DOHH2 (cell line): ENCODE measurements around the gene IZUMO1R.

ENCODE experiments used
- EZH2phosphoT487 ChIP-seq: fragments of 200-600 bp; sonication (generic); IDR thresholded peaks from 2 replicates; pipeline ENCODE4 v1.6.1; 2017; ENCODE audit warnings: borderline replicate concordance, mild to moderate bottlenecking, antibody characterized with exemption, low read length, moderate library complexity, mixed read lengths
- TF ChIP-seq, protein P1 (sequence below): fragments of 200-600 bp; sonication (generic); IDR thresholded peaks from one replicate; pipeline ENCODE4 v1.5.1; 2014; ENCODE audit warnings: antibody characterized with exemption, mild to moderate bottlenecking, low read depth, low read length; ENCODE audit not compliant: poor library complexity, severe bottlenecking

DNA sequence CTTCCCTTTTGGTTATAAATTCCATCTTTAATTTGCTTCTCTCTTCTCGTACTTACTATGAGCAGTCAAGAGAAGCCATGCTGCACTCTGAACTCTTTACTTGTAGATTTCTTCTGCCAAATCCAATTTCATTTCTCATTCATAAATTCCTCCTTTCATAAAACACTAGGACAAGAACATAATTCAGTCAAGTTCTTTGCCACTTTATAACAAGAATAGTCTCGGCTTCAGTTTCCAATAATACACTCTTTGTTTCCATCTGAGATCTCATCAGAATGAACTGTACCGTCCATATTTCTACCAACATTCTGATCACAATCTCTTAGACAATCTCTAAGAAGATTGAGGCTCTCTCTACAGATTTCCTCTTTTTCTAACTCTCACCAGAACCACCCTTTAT, 25.1 kb downstream of the IZUMO1R start:
- TF ChIP-seq EZH2phosphoT487: no peak
- TF ChIP-seq, protein P1, sequence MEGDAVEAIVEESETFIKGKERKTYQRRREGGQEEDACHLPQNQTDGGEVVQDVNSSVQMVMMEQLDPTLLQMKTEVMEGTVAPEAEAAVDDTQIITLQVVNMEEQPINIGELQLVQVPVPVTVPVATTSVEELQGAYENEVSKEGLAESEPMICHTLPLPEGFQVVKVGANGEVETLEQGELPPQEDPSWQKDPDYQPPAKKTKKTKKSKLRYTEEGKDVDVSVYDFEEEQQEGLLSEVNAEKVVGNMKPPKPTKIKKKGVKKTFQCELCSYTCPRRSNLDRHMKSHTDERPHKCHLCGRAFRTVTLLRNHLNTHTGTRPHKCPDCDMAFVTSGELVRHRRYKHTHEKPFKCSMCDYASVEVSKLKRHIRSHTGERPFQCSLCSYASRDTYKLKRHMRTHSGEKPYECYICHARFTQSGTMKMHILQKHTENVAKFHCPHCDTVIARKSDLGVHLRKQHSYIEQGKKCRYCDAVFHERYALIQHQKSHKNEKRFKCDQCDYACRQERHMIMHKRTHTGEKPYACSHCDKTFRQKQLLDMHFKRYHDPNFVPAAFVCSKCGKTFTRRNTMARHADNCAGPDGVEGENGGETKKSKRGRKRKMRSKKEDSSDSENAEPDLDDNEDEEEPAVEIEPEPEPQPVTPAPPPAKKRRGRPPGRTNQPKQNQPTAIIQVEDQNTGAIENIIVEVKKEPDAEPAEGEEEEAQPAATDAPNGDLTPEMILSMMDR: no peak
